Breast epithelium (tissue), 3 donors: Measurements from ENCODE around the gene RETREG1.

ENCODE experiments used
- CTCF ChIP-seq, 3 donors: fragments of 450-650 bp; IDR thresholded peaks; one replicate each; pipeline ENCODE4 v1.5.1; 2016 to 2017; ENCODE audit warnings: antibody characterized with exemption in 3 of 3, mild to moderate bottlenecking in 3 of 3, moderate library complexity in 3 of 3
- POLR2AphosphoS5 ChIP-seq, 3 donors: sonication (generic); formaldehyde crosslinking; IDR thresholded peaks; one replicate each; pipeline ENCODE4 v1.6.1; 2017; ENCODE audit warnings: antibody characterized with exemption in 3 of 3

GRCh38 chr5:16550316-16550952, 66.4 kb downstream of the RETREG1 start:
- TF ChIP-seq CTCF (IDR thresholded peaks at IDR 0.05) (peak in 1 of 3 donors; percentile 32), POLR2AphosphoS5 (IDR thresholded peaks at IDR 0.05) (no peak)
